ENCODE data around the gene FRMPD1. TPM values are rescaled to one million over a fixed set of nuclear protein-coding genes. Genes with fewer than 3 reads are reported as not detected.

The FRMPD1 gene
- total RNA-seq, 1 donor from 2014 or later = 0.07 TPM

DNA sequence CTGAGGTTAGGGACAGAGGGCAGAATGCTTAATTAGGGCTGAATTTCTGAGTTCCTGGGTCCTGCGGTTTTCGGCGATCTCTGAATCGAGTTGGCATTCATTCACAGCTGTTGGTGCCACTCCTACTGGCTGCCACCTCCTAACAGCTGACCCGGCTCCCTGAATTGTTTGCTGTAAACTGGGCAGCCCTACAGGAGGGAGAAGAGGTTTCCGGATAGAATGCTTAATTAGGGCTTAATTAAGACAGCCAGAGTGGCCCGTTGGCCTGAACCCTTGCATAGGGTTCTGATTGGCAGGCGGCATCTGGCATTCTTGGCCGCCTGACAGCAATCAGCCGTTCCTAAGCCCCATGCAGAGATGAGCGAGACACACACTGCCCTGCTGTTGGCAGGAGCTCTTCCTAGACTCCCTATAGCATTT, 25.7 kb downstream of the FRMPD1 start:
- H3K27me3 ChIP-seq (ENCODE audit: insufficient read depth, low read length) = peaks cover 36% of the 10 kb centered on the region
- Mint-ChIP-seq H3K27me3 (ENCODE audit: low read depth, unreplicated experiment) (peaks cover 52% of the 10 kb centered on the region), H3K9me3 (ENCODE audit: unreplicated experiment) (no peaks in the 10 kb centered on the region), H3K27ac (ENCODE audit: unreplicated experiment) (no peak overlapping the region), H3K36me3 (ENCODE audit: low read depth, unreplicated experiment) (no peaks in the 10 kb centered on the region), H3K4me1 (ENCODE audit: low read depth, unreplicated experiment) (peaks cover 1% of the 10 kb centered on the region), H3K4me3 (ENCODE audit: unreplicated experiment) (no peak overlapping the region)
- no peak overlapping the region for H3K27ac ChIP-seq (ENCODE audit: low read depth, low read length)
- no peak for FAIRE-seq
- H3K4me3 ChIP-seq (ENCODE audit: insufficient read depth, low read depth, low read length) = no peak overlapping the region
- H2AFZ ChIP-seq (ENCODE audit: low read depth, low read length) = no peak overlapping the region
- no peaks in the 10 kb centered on the region for H4K20me1 ChIP-seq (ENCODE audit: insufficient read depth, low read length)
- TF ChIP-seq, protein P1, sequence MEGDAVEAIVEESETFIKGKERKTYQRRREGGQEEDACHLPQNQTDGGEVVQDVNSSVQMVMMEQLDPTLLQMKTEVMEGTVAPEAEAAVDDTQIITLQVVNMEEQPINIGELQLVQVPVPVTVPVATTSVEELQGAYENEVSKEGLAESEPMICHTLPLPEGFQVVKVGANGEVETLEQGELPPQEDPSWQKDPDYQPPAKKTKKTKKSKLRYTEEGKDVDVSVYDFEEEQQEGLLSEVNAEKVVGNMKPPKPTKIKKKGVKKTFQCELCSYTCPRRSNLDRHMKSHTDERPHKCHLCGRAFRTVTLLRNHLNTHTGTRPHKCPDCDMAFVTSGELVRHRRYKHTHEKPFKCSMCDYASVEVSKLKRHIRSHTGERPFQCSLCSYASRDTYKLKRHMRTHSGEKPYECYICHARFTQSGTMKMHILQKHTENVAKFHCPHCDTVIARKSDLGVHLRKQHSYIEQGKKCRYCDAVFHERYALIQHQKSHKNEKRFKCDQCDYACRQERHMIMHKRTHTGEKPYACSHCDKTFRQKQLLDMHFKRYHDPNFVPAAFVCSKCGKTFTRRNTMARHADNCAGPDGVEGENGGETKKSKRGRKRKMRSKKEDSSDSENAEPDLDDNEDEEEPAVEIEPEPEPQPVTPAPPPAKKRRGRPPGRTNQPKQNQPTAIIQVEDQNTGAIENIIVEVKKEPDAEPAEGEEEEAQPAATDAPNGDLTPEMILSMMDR (IDR thresholded peaks at IDR 0.05; ENCODE audit: insufficient read depth, low read depth, low read length) = no peak
- H3K9me3 ChIP-seq (ENCODE audit: insufficient read depth, low read depth, low read length) = no peaks in the 10 kb centered on the region
- DNase-seq (ENCODE audit: low read depth) = no peak
- H3K79me2 ChIP-seq (ENCODE audit: insufficient read depth, low read length) = no peaks in the 10 kb centered on the region
- H3K4me2 ChIP-seq (ENCODE audit: low read length) = peak overlapping the region; percentile 6
- H3K4me1 ChIP-seq (ENCODE audit: insufficient read depth, low read length) = no peaks in the 10 kb centered on the region
- no peak overlapping the region for H3K9ac ChIP-seq (ENCODE audit: low read length)
- no peaks in the 10 kb centered on the region for H3K36me3 ChIP-seq (ENCODE audit: insufficient read depth, low read length)

DNA sequence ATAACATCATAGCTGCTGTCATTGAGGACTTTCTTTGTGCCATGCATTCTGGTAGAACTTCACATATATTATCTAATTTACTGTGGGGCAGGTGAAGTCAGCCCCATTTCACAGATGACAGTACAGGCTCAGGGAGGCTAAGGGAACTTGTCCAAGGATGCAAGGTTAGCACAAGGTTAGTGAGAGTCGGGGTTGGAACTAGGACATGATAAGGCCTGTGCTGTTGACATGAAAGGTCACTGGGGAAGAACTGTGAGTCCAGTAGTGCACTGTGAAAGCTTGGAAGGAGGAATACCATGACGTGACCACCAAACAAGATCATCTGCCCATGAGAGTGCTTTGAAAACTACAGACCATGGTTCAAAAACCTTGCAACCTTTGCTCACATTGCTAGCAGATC, 26.7 kb downstream of the FRMPD1 start:
- H3K4me3 Mint-ChIP-seq (ENCODE audit: unreplicated experiment) = no peak overlapping the region
- Histone ChIP-seq H2AFZ (ENCODE audit: low read depth, low read length) (no peak overlapping the region), H3K4me3 (ENCODE audit: insufficient read depth, low read depth, low read length) (no peak overlapping the region), H3K4me2 (ENCODE audit: low read length) (no peak overlapping the region), H3K36me3 (ENCODE audit: insufficient read depth, low read length) (no peaks in the 10 kb centered on the region), H3K9ac (ENCODE audit: low read length) (no peak overlapping the region), H3K4me1 (ENCODE audit: insufficient read depth, low read length) (no peaks in the 10 kb centered on the region), H3K27me3 (ENCODE audit: insufficient read depth, low read length) (peaks cover 42% of the 10 kb centered on the region), H4K20me1 (ENCODE audit: insufficient read depth, low read length) (no peaks in the 10 kb centered on the region), H3K79me2 (ENCODE audit: insufficient read depth, low read length) (no peaks in the 10 kb centered on the region), H3K9me3 (ENCODE audit: insufficient read depth, low read depth, low read length) (no peaks in the 10 kb centered on the region), H3K27ac (ENCODE audit: low read depth, low read length) (no peak overlapping the region)
- TF ChIP-seq, protein P1 (IDR thresholded peaks at IDR 0.05; ENCODE audit: insufficient read depth, low read depth, low read length) = no peak
- TF ChIP-seq EZH2 (IDR thresholded peaks at IDR 0.05; ENCODE audit: insufficient read depth, low read length) = no peak
- H3K27me3 Mint-ChIP-seq (ENCODE audit: low read depth, unreplicated experiment) = peaks cover 54% of the 10 kb centered on the region
- H3K27ac Mint-ChIP-seq (ENCODE audit: unreplicated experiment) = no peak overlapping the region
- H3K36me3 Mint-ChIP-seq (ENCODE audit: low read depth, unreplicated experiment) = no peaks in the 10 kb centered on the region
- H3K4me1 Mint-ChIP-seq (ENCODE audit: low read depth, unreplicated experiment) = peaks cover 1% of the 10 kb centered on the region
- no peak for DNase-seq (ENCODE audit: low read depth)
- no peaks in the 10 kb centered on the region for H3K9me3 Mint-ChIP-seq (ENCODE audit: unreplicated experiment)
- no peak for FAIRE-seq

DNA sequence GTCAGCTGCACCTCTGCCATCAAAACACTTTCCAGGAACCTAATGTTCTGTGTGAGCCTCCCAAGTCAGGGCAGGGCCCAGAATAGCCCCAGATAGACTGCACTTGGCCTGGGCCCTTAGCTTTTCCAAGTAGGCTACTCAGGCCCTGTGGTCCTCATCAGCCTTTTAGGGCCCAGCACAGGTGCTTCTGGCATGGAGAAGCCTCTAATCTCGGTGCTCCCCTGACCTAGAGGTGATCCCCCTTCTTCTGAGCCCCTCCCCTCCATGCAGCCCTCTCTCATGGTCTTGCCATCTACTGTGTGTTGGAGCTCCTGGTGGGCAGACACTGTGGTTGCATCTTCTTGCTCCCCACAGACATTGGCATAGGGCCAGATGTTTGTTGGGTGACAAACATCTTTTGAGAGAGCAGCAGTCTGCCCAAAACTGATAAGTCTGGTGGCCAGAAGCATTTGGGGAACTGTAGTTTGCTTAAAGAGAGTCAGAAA, 28.1 kb downstream of the FRMPD1 start:
- H3K27ac Mint-ChIP-seq (ENCODE audit: unreplicated experiment) = no peak overlapping the region
- H2AFZ ChIP-seq (ENCODE audit: low read depth, low read length) = no peak overlapping the region
- no peaks in the 10 kb centered on the region for H3K79me2 ChIP-seq (ENCODE audit: insufficient read depth, low read length)
- FAIRE-seq = no peak
- no peaks in the 10 kb centered on the region for H3K36me3 ChIP-seq (ENCODE audit: insufficient read depth, low read length)
- H3K36me3 Mint-ChIP-seq (ENCODE audit: low read depth, unreplicated experiment) = no peaks in the 10 kb centered on the region
- H3K4me3 Mint-ChIP-seq (ENCODE audit: unreplicated experiment) = no peak overlapping the region
- H3K27me3 Mint-ChIP-seq (ENCODE audit: low read depth, unreplicated experiment) = peaks cover 64% of the 10 kb centered on the region
- no peaks in the 10 kb centered on the region for H4K20me1 ChIP-seq (ENCODE audit: insufficient read depth, low read length)
- no peaks in the 10 kb centered on the region for H3K4me1 ChIP-seq (ENCODE audit: insufficient read depth, low read length)
- peaks cover 1% of the 10 kb centered on the region for H3K4me1 Mint-ChIP-seq (ENCODE audit: low read depth, unreplicated experiment)
- H3K27ac ChIP-seq (ENCODE audit: low read depth, low read length) = no peak overlapping the region
- no peak overlapping the region for H3K4me2 ChIP-seq (ENCODE audit: low read length)
- peaks cover 55% of the 10 kb centered on the region for H3K27me3 ChIP-seq (ENCODE audit: insufficient read depth, low read length)
- H3K9ac ChIP-seq (ENCODE audit: low read length) = no peak overlapping the region
- H3K4me3 ChIP-seq (ENCODE audit: insufficient read depth, low read depth, low read length) = no peak overlapping the region
- TF ChIP-seq, protein P1 (IDR thresholded peaks at IDR 0.05; ENCODE audit: insufficient read depth, low read depth, low read length) = no peak
- no peak for TF ChIP-seq EZH2 (IDR thresholded peaks at IDR 0.05; ENCODE audit: insufficient read depth, low read length)
- no peaks in the 10 kb centered on the region for H3K9me3 ChIP-seq (ENCODE audit: insufficient read depth, low read depth, low read length)
- no peaks in the 10 kb centered on the region for H3K9me3 Mint-ChIP-seq (ENCODE audit: unreplicated experiment)
- no peak for DNase-seq (ENCODE audit: low read depth)
